H9 (cell line): ENCODE data around the gene HOXB6. TPM values are rescaled to one million over a fixed set of nuclear protein-coding genes. Genes with fewer than 3 reads are reported as not detected.
A peak's percentile ranks its signal among the peaks of the same experiment; 100 is the strongest.

Experiments
- DNase-seq: peaks from one replicate; pipeline ENCODE4 v3.0.0-alpha.2; 2017
- H2AFZ ChIP-seq: one replicate; pipeline ENCODE4 v1.6.1; 2013; ENCODE audit warnings: mild to moderate bottlenecking, low read length, control low read depth, moderate library complexity
- H2AK5ac ChIP-seq: 2 replicates; pipeline ENCODE4 v1.6.1; 2013; ENCODE audit warnings: low read length, control low read depth, mixed read lengths; ENCODE audit not compliant: insufficient read length
- H2BK120ac ChIP-seq: one replicate; pipeline ENCODE4 v1.6.1; 2013; ENCODE audit warnings: low read depth, mild to moderate bottlenecking, low read length, control low read depth, inconsistent platforms; ENCODE audit not compliant: poor library complexity, severe bottlenecking
- H2BK12ac ChIP-seq: 2 replicates; pipeline ENCODE4 v1.6.1; 2013; ENCODE audit warnings: low read length, control low read depth, mixed read lengths, low read depth; ENCODE audit not compliant: insufficient read length
- H2BK15ac ChIP-seq: 2 replicates; pipeline ENCODE4 v1.6.1; 2013; ENCODE audit warnings: low read depth, low read length, control low read depth
- H2BK20ac ChIP-seq: one replicate; pipeline ENCODE4 v1.6.1; 2013; ENCODE audit warnings: low read depth, mild to moderate bottlenecking, low read length, control low read depth, inconsistent platforms; ENCODE audit not compliant: poor library complexity, severe bottlenecking
- H2BK5ac ChIP-seq: 2 replicates; pipeline ENCODE4 v1.6.1; 2013; ENCODE audit warnings: low read length, control low read depth, mixed read lengths; ENCODE audit not compliant: insufficient read length
- H3K14ac ChIP-seq: 2 replicates; pipeline ENCODE4 v1.6.1; 2013; ENCODE audit warnings: low read length, control low read depth; ENCODE audit not compliant: insufficient read depth
- H3K18ac ChIP-seq: 2 replicates; pipeline ENCODE4 v1.6.1; 2013; ENCODE audit warnings: low read depth, mild to moderate bottlenecking, mixed read lengths, low read length, control low read depth; ENCODE audit not compliant: insufficient read length
- H3K23ac ChIP-seq: 2 replicates; pipeline ENCODE4 v1.6.1; 2013; ENCODE audit warnings: low read length, control low read depth, mixed read lengths, low read depth; ENCODE audit not compliant: insufficient read length
- H3K23me2 ChIP-seq: 2 replicates; pipeline ENCODE4 v1.6.1; 2013; ENCODE audit warnings: low read depth, mild to moderate bottlenecking, mixed read lengths, low read length, control low read depth; ENCODE audit not compliant: insufficient read length, poor library complexity, severe bottlenecking
- H3K27ac ChIP-seq: 2 replicates; pipeline ENCODE4 v1.5.1; 2013; ENCODE audit warnings: low read length, control low read depth, mixed read lengths, low read depth; ENCODE audit not compliant: insufficient read length
- H3K27me3 ChIP-seq: 2 replicates; pipeline ENCODE4 v1.6.1; 2013; ENCODE audit warnings: low read length, control low read depth, inconsistent platforms; ENCODE audit not compliant: insufficient read depth
- H3K4ac ChIP-seq: 2 replicates; pipeline ENCODE4 v1.6.1; 2013; ENCODE audit warnings: low read depth, mild to moderate bottlenecking, control low read depth, inconsistent platforms, low read length, moderate library complexity
- H3K4me1 ChIP-seq: 2 replicates; pipeline ENCODE4 v1.6.1; 2013; ENCODE audit warnings: low read length, control low read depth, inconsistent platforms; ENCODE audit not compliant: insufficient read depth
- H3K4me2 ChIP-seq: 2 replicates; pipeline ENCODE4 v1.6.1; 2013; ENCODE audit warnings: low read length, control low read depth, mixed read lengths; ENCODE audit not compliant: insufficient read length, insufficient read depth
- H3K56ac ChIP-seq: 2 replicates; pipeline ENCODE4 v1.6.1; 2013; ENCODE audit warnings: low read depth, mild to moderate bottlenecking, mixed read lengths, low read length, control low read depth; ENCODE audit not compliant: insufficient read length
- H3K79me1 ChIP-seq: 2 replicates; pipeline ENCODE4 v1.6.1; 2013; ENCODE audit warnings: low read depth, mild to moderate bottlenecking, moderate library complexity, low read length, control low read depth, inconsistent platforms; ENCODE audit not compliant: insufficient read depth, poor library complexity, severe bottlenecking
- H3K79me2 ChIP-seq: 2 replicates; pipeline ENCODE4 v1.6.1; 2013; ENCODE audit warnings: low read length, control low read depth, inconsistent platforms; ENCODE audit not compliant: insufficient read depth
- H3K9ac ChIP-seq: 2 replicates; pipeline ENCODE4 v1.6.1; 2013; ENCODE audit warnings: low read length, control low read depth, mixed read lengths; ENCODE audit not compliant: insufficient read length; ENCODE audit errors: extremely low read depth
- H3K9me3 ChIP-seq: one replicate; pipeline ENCODE4 v1.6.1; 2013; ENCODE audit warnings: low read depth, low read length, inconsistent platforms; ENCODE audit not compliant: control insufficient read depth
- H3T11ph ChIP-seq: one replicate; pipeline ENCODE4 v1.6.1; 2013; ENCODE audit warnings: mild to moderate bottlenecking, low read length, control low read depth, inconsistent platforms
- H4K20me1 ChIP-seq: one replicate; pipeline ENCODE4 v1.6.1; 2013; ENCODE audit not compliant: control insufficient read depth, insufficient read length, insufficient read depth
- H4K5ac ChIP-seq: 2 replicates; pipeline ENCODE4 v1.6.1; 2013; ENCODE audit warnings: low read depth, mild to moderate bottlenecking, mixed read lengths, low read length, control low read depth; ENCODE audit not compliant: insufficient read length
- H4K8ac ChIP-seq: replicated peaks from 2 replicates; pipeline ENCODE4 v1.6.1; 2013; ENCODE audit warnings: low read length, control low read depth, mixed read lengths, low read depth; ENCODE audit not compliant: insufficient read length
- H4K91ac ChIP-seq: 2 replicates; pipeline ENCODE4 v1.6.1; 2013; ENCODE audit warnings: low read depth, mild to moderate bottlenecking, moderate library complexity, mixed read lengths, low read length, control low read depth; ENCODE audit not compliant: insufficient read length
- H3K27ac Mint-ChIP-seq, 3 experiments: 2 replicates in 2 of 3; 3 replicates in 1 of 3; pipeline ENCODE4 v1.8.0; 2020 to 2021; ENCODE audit warnings: mixed read lengths in 3 of 3, mild to moderate bottlenecking in 1 of 3, moderate library complexity in 1 of 3
- H3K27me3 Mint-ChIP-seq: 2 replicates; pipeline ENCODE4 v1.8.0; 2021; ENCODE audit warnings: low read depth, mild to moderate bottlenecking, moderate library complexity, mixed read lengths
- H3K36me3 Mint-ChIP-seq, 3 experiments: 2 replicates in 2 of 3; 3 replicates in 1 of 3; pipeline ENCODE4 v1.8.0; 2020 to 2021; ENCODE audit warnings: low read depth in 3 of 3, mixed read lengths in 3 of 3; ENCODE audit not compliant: insufficient read depth in 1 of 3
- H3K4me1 Mint-ChIP-seq, 2 experiments: 2 replicates each; pipeline ENCODE4 v1.8.0; 2020; ENCODE audit warnings: mixed read lengths in 2 of 2
- H3K4me3 Mint-ChIP-seq, 2 experiments: 2 replicates in 1 of 2; 3 replicates in 1 of 2; pipeline ENCODE4 v1.8.0; 2020 to 2021; ENCODE audit warnings: mild to moderate bottlenecking in 2 of 2, mixed read lengths in 2 of 2, moderate library complexity in 1 of 2
- H3K9me3 Mint-ChIP-seq, 2 experiments: 2 replicates in 1 of 2; 3 replicates in 1 of 2; pipeline ENCODE4 v1.8.0; 2020; ENCODE audit warnings: mild to moderate bottlenecking in 2 of 2, mixed read lengths in 2 of 2, moderate library complexity in 1 of 2
- CTCF ChIP-seq: fragments of 200-600 bp; sonication (generic); conservative IDR thresholded peaks from 3 replicates; pipeline ENCODE4 v1.8.0; 2021; ENCODE audit warnings: antibody characterized with exemption, mild to moderate bottlenecking
- WGBS: extraction: QIAGEN DNeasy Blood & Tissue Kit; methylation state at CpG from one replicate; pipeline ENCODE4 v1.1.7; 2013; ENCODE audit warnings: missing lambda C conversion rate, low lambda C conversion rate, mixed read lengths; ENCODE audit not compliant: insufficient read length; ENCODE audit errors: extremely low coverage; 5-methylcytosine and 5-hydroxymethylcytosine counted together
- total RNA-seq: library from RNA; stranded (reverse); gene quantifications from 2 replicates; pipeline ENCODE4 v1.2.1, GENCODE V29; 2021

Gene HOXB6
- total RNA-seq, 1 experiment from 2014 or later: not detected

- peaks cover 95% of the 10 kb centered on the region for H3K27me3 ChIP-seq
- no peak overlapping the region for H2BK5ac ChIP-seq
- peak overlapping the region; percentile 45 for H3K4me2 ChIP-seq
- no peaks in the 10 kb centered on the region for H4K20me1 ChIP-seq
- no peak overlapping the region for H3K4ac ChIP-seq
- no peak overlapping the region for H2BK12ac ChIP-seq
- no peak overlapping the region for H3K27ac ChIP-seq
- no peak overlapping the region for H3K23ac ChIP-seq
- H4K91ac ChIP-seq: no peak overlapping the region
- no peak overlapping the region for H3K56ac ChIP-seq
- H3K14ac ChIP-seq: no peak overlapping the region
- no peak overlapping the region for H4K5ac ChIP-seq
- no peaks in the 10 kb centered on the region for H3K4me1 ChIP-seq
- no peak overlapping the region for H3K9ac ChIP-seq
- TF ChIP-seq CTCF: no peak
- no peaks in the 10 kb centered on the region for H3K79me1 ChIP-seq
- no peak overlapping the region for H3K4me3 Mint-ChIP-seq
- no peaks in the 10 kb centered on the region; a peak in 1 of 7 replicates for H3K36me3 Mint-ChIP-seq
- no peak overlapping the region for H2BK20ac ChIP-seq
- no CpG with 5 or more reads among the region's 15 CpGs for WGBS
- H3K9me3 Mint-ChIP-seq: peaks cover 9 to 16% of the 10 kb centered on the region in 2 experiments
- H4K8ac ChIP-seq: no peak overlapping the region
- no peaks in the 10 kb centered on the region for H3K9me3 ChIP-seq
- H3K18ac ChIP-seq: no peak overlapping the region
- no peak overlapping the region for H2AK5ac ChIP-seq
- H2BK15ac ChIP-seq: no peak overlapping the region
- no peak overlapping the region for H2AFZ ChIP-seq
- H2BK120ac ChIP-seq: no peak overlapping the region
- H3K23me2 ChIP-seq: peaks cover 5% of the 10 kb centered on the region
- peaks cover 100% of the 10 kb centered on the region for H3K27me3 Mint-ChIP-seq
- peaks cover 12 to 25% of the 10 kb centered on the region in 2 experiments for H3K4me1 Mint-ChIP-seq
- no peak overlapping the region for H3K27ac Mint-ChIP-seq
- H3T11ph ChIP-seq: no peak overlapping the region
- DNase-seq: peak; percentile 67
- no peaks in the 10 kb centered on the region for H3K79me2 ChIP-seq
Measured at GRCh38 chr17:48609759-48610281, 5.0 kb upstream of the HOXB6 start.
